A549 (cell line): ENCODE data around the gene IMPA2. TPM values are rescaled to one million over a fixed set of nuclear protein-coding genes. Genes with fewer than 3 reads are reported as not detected.

Experiments used
- ATAC-seq, 2 experiments: fragments of 200-7000 bp in 1 of 2; fragments of >200 bp in 1 of 2; cut with Nextera tagmentation in 1 of 2; cut with Tn5 transposase in 1 of 2; 3 replicates each; pipeline versions ENCODE4 v1.8.0 to v1.9.1; 2018 to 2020; ENCODE audit warnings: mild to moderate bottlenecking in 1 of 2, moderate library complexity in 1 of 2
- CTCF ChIA-PET: fragments of 300-600 bp; sonication (Branson Sonifier 250); formaldehyde crosslinking; extraction: SDS; loops from one replicate; lab custom pipeline; 2021; ENCODE audit warnings: antibody characterized with exemption, inconsistent platforms; lab: Yijun Ruan, JAX
- POLR2A ChIA-PET: fragments of 350-600 bp; formaldehyde crosslinking; extraction: SDS; loops from one replicate; lab custom pipeline; 2021; ENCODE audit warnings: antibody characterized with exemption, inconsistent platforms; lab: Yijun Ruan, JAX
- DNase-seq, 2 experiments: peaks; one replicate each; pipeline versions ENCODE4 v3.0.0 to v3.0.0-alpha.2; 2011 to 2016; ENCODE audit warnings: low read depth in 1 of 2, low spot score in 1 of 2
- FAIRE-seq: peaks from 2 replicates; lab custom pipeline; 2011; peaks lifted over from hg19 to GRCh38; lab: Jason Lieb, UNC
- H3K27ac ChIP-seq, 2 experiments: fragments of >200 bp; sonication (Bioruptor Twin); formaldehyde crosslinking; 3 replicates each; pipeline ENCODE4 v1.5.1; 2016 to 2017
- H3K4me1 ChIP-seq: fragments of >200 bp; sonication (Bioruptor Twin); formaldehyde crosslinking; 3 replicates; pipeline ENCODE4 v1.6.1; 2016
- H3K4me2 ChIP-seq: fragments of >200 bp; sonication (Bioruptor Twin); formaldehyde crosslinking; 3 replicates; pipeline ENCODE4 v1.6.1; 2016
- H3K4me3 ChIP-seq: fragments of >200 bp; sonication (Bioruptor Twin); formaldehyde crosslinking; 3 replicates; pipeline ENCODE4 v1.5.1; 2016
- H3K9me3 ChIP-seq: fragments of >200 bp; sonication (Bioruptor Twin); formaldehyde crosslinking; 3 replicates; pipeline ENCODE4 v1.6.1; 2016
- CBX8 ChIP-seq: fragments of 200-600 bp; sonication (generic); IDR thresholded peaks from 2 replicates; pipeline ENCODE4 v1.6.1; 2016
- CEBPB ChIP-seq, 2 experiments: fragments of >200 bp in 1 of 2; sonication (Bioruptor Twin) in 1 of 2; formaldehyde crosslinking in 1 of 2; IDR thresholded peaks; 2 replicates each; pipeline ENCODE4 v1.6.1; 2012 to 2016
- EHF ChIP-seq: fragments of 250-450 bp; sonication (Bioruptor Pico); IDR thresholded peaks from 2 replicates; pipeline ENCODE4 v1.5.0; 2020; ENCODE audit warnings: mild to moderate bottlenecking
- EHMT2 ChIP-seq: fragments of 200-600 bp; sonication (generic); IDR thresholded peaks from 2 replicates; pipeline ENCODE4 v1.6.1; 2016; ENCODE audit warnings: antibody characterized with exemption, low read depth, mild to moderate bottlenecking, moderate library complexity
- EP300 ChIP-seq, 2 experiments: fragments of >200 bp; sonication (Bioruptor Twin); formaldehyde crosslinking; IDR thresholded peaks; 2 replicates in 1 of 2; 3 replicates in 1 of 2; pipeline ENCODE4 v1.6.1; 2016 to 2017
- ESRRA ChIP-seq: fragments of 150-350 bp; IDR thresholded peaks from 2 replicates; pipeline ENCODE4 v1.6.1; 2014; ENCODE audit warnings: mild to moderate bottlenecking, low read length, borderline replicate concordance
- FOSL2 ChIP-seq, 2 experiments: fragments of 450-650 bp in 1 of 2; fragments of >200 bp in 1 of 2; sonication (Bioruptor Twin) in 1 of 2; formaldehyde crosslinking; IDR thresholded peaks; 2 replicates each; pipeline versions ENCODE4 v1.5.0 to v1.6.1; 2016 to 2020; ENCODE audit warnings: mild to moderate bottlenecking in 1 of 2, moderate library complexity in 1 of 2
- GATA3 ChIP-seq: IDR thresholded peaks from 2 replicates; pipeline ENCODE4 v1.6.1; 2012; ENCODE audit warnings: borderline replicate concordance
- HDAC2 ChIP-seq: fragments of 200-600 bp; sonication (generic); IDR thresholded peaks from 2 replicates; pipeline ENCODE4 v1.6.1; 2016
- HEYL ChIP-seq: fragments of 250-450 bp; sonication (Bioruptor Pico); IDR thresholded peaks from 2 replicates; pipeline ENCODE4 v1.8.0; 2021; ENCODE audit warnings: mild to moderate bottlenecking, moderate library complexity
- HOXB13 ChIP-seq: fragments of 250-450 bp; sonication (Bioruptor Pico); IDR thresholded peaks from 2 replicates; pipeline ENCODE4 v1.5.0; 2020; ENCODE audit warnings: low read depth, mild to moderate bottlenecking, moderate library complexity
- HOXB5 ChIP-seq: fragments of 250-450 bp; sonication (Bioruptor Pico); IDR thresholded peaks from 2 replicates; pipeline ENCODE4 v1.5.0; 2020; ENCODE audit warnings: mild to moderate bottlenecking, moderate library complexity
- JUN ChIP-seq, 2 experiments: fragments of >200 bp; sonication (Bioruptor Twin); formaldehyde crosslinking; IDR thresholded peaks; 2 replicates in 1 of 2; 3 replicates in 1 of 2; pipeline ENCODE4 v1.6.1; 2016 to 2017
- KDM1A ChIP-seq: fragments of 200-600 bp; sonication (generic); IDR thresholded peaks from 2 replicates; pipeline ENCODE4 v1.6.1; 2016; ENCODE audit warnings: low read depth, mild to moderate bottlenecking
- KDM5A ChIP-seq: fragments of 200-600 bp; sonication (generic); IDR thresholded peaks from 2 replicates; pipeline ENCODE4 v1.6.1; 2016; ENCODE audit warnings: antibody characterized with exemption, mild to moderate bottlenecking
- MAFK ChIP-seq: fragments of 450-650 bp; IDR thresholded peaks from 2 replicates; pipeline ENCODE4 v1.6.1; 2014; ENCODE audit not compliant: partially characterized antibody
- NFE2L2 ChIP-seq: fragments of 150-350 bp; conservative IDR thresholded peaks from 2 replicates; pipeline ENCODE4 v1.6.1; 2014; ENCODE audit warnings: low read length
- POLR2A ChIP-seq: IDR thresholded peaks from 2 replicates; pipeline ENCODE4 v1.6.1; 2012; ENCODE audit warnings: mild to moderate bottlenecking, low read length
- SREBF2 ChIP-seq: fragments of 450-650 bp; IDR thresholded peaks from 2 replicates; pipeline ENCODE4 v1.6.1; 2014; ENCODE audit warnings: mild to moderate bottlenecking, moderate library complexity
- TP53 ChIP-seq: fragments of 250-450 bp; sonication (Bioruptor Pico); IDR thresholded peaks from 2 replicates; pipeline ENCODE4 v1.5.0; 2021; ENCODE audit warnings: mild to moderate bottlenecking, moderate library complexity
- ZC3H11A ChIP-seq: fragments of 450-650 bp; IDR thresholded peaks from 2 replicates; pipeline ENCODE4 v1.6.1; 2014; ENCODE audit warnings: antibody characterized with exemption, mild to moderate bottlenecking
- ZSCAN20 ChIP-seq: fragments of 250-450 bp; sonication (Bioruptor Pico); IDR thresholded peaks from 2 replicates; pipeline ENCODE4 v1.8.0; 2022; ENCODE audit warnings: mild to moderate bottlenecking, moderate library complexity
- WGBS: methylation state at CpG from one replicate; pipeline ENCODE4 v1.1.6; 2017; ENCODE audit errors: missing lambda C conversion rate; 5-methylcytosine and 5-hydroxymethylcytosine counted together
- polyA plus RNA-seq, 4 experiments: library from polyadenylated mRNA; depleted of rRNA in 3 of 4; stranded (reverse); fragments of >200 nt; fragmentation: RNase III in 1 of 4; extraction: RNeasy Plus Mini Kit Qiagen cat#74134 plus additional on column Dnase treatment in 1 of 4; gene quantifications; 2 replicates in 3 of 4; 3 replicates in 1 of 4; pipeline ENCODE4 v1.2.3, GENCODE V29; 2011 to 2017
- TF ChIP-seq, protein P1 (sequence below): IDR thresholded peaks from 2 replicates; pipeline ENCODE4 v1.6.1; 2012
- TF ChIP-seq, protein P2 (sequence below): fragments of 250-450 bp; sonication (Bioruptor Pico); IDR thresholded peaks from 2 replicates; pipeline ENCODE4 v1.5.0; 2020; ENCODE audit warnings: low read depth, mild to moderate bottlenecking, moderate library complexity
- TF ChIP-seq, protein P3 (sequence below): fragments of 450-650 bp; IDR thresholded peaks from 2 replicates; pipeline ENCODE4 v1.6.1; 2014; ENCODE audit warnings: antibody characterized with exemption
- TF ChIP-seq, protein P4 (sequence below): fragments of 150-350 bp; IDR thresholded peaks from 2 replicates; pipeline ENCODE4 v1.6.1; 2014; ENCODE audit warnings: low read depth, mild to moderate bottlenecking, low read length

Gene IMPA2
- polyA plus RNA-seq, 2 of the 4 experiments (the other 2 are of a cell fraction): 35.1 to 65.3 TPM

DNA sequence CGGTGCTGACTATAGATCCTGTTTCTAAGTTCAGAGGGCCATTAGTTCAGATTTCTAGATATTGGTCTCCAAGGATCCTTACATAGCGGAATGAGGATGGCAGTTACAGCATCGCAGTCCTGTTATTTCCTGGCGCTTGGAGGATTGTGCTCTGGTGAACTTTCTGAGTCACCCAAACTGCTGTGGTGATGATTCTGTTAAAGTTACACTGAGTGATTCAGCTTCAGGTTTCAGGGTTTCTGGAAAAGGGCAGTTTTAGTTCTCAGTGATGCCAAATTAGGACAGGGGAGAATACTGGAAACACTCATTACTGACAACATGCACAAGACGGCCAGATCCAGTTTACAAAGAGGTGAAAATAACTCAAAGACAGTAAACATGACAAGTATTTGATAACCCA is 60.3 kb downstream of the IMPA2 start:
- TF ChIP-seq HDAC2 (no peak), FOSL2 (IDR thresholded peaks at IDR 0.05) (no peak), FOSL2 (CRISPR knock-in tag; IDR thresholded peaks at IDR 0.05) (peak; percentile 45)
- H3K27ac ChIP-seq: peak overlapping the region; percentile 40 to 74; a peak in 4 of 6 replicates
- DNase-seq: peak in 1 of 2 experiments; percentile 54
- CTCF ChIA-PET: interaction anchor here (0.9 to 5.6 kb wide), 3 partner anchors 104 to 386 kb away, joined by 3 to 29 read pairs (median 5); no protein-coding TSS in a partner anchor
- no peak overlapping the region for H3K4me3 ChIP-seq
- peak overlapping the region; percentile 54 for H3K4me2 ChIP-seq
- peaks cover 23% of the 10 kb centered on the region for H3K4me1 ChIP-seq
- H3K9me3 ChIP-seq: no peaks in the 10 kb centered on the region
- WGBS: 15% methylated on average over 5 of the region's 5 CpGs
- peak; percentile 24 to 44; a peak in 2 of 6 replicates for ATAC-seq
- no peak for FAIRE-seq
- POLR2A ChIA-PET: interaction anchor here (0.6 kb wide), 1 partner anchor 102 kb away, joined by 4 read pairs; no protein-coding TSS in a partner anchor

DNA sequence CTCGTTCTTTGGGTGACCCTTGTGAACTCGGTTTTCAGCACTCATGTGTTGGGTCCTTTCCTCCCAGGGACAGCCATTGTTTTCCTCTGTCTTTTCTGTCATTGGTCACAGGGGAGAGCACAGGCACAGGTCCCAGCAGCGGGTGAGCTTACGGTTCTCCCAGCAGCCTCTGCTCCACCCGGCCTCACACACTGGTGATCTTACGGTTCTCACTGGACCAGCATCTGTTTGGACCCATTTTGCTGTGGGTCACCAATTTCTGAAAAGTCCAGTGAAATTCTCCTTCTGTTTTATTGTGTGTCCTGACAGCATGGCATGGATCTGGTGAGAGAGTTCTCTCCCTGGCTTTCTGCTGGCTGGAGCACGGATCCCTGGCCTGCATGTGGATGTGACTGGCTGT is 62.5 kb downstream of the IMPA2 start:
- Histone ChIP-seq H3K4me3 (no peak overlapping the region), H3K27ac (no peak overlapping the region), H3K9me3 (no peaks in the 10 kb centered on the region), H3K4me1 (peaks cover 23% of the 10 kb centered on the region), H3K4me2 (no peak overlapping the region)
- ATAC-seq (no peak), FAIRE-seq (no peak), DNase-seq (no peak)
- 72% methylated on average over 7 of the region's 7 CpGs for WGBS
- CTCF ChIA-PET: interaction anchor here (1.2 kb wide), 1 partner anchor 105 kb away, joined by 3 read pairs; no protein-coding TSS in a partner anchor
- POLR2A ChIA-PET: no interaction called here
- no peak for TF ChIP-seq EHF (CRISPR knock-in tag)
- no peak for TF ChIP-seq EHMT2
- TF ChIP-seq KDM1A: no peak
- no peak for TF ChIP-seq HOXB13 (CRISPR knock-in tag)
- TF ChIP-seq ZC3H11A: no peak
- no peak for TF ChIP-seq CBX8
- TF ChIP-seq JUN (IDR thresholded peaks at IDR 0.05): no peak
- TF ChIP-seq POLR2A: no peak
- no peak for TF ChIP-seq ZSCAN20
- TF ChIP-seq HOXB5: no peak
- TF ChIP-seq TP53 (CRISPR knock-in tag): no peak

DNA sequence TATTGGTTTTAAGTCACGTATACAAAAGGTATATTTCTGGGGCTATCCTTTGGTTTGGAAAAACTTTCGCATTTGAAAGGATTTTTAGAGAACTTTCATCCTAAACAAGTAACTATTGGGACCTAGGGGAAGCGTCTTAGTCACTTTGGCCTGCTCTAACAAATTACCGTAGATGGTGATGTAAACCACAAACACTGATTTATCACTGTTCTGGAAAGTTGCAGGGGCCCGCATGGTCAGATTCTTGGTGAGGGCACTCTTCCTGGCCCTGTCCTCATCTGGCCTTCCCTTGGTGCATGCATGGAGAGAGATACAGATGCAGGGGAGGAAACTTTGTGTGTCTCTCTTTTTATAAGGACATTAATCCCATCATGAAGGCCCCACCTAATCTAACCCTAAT is 63.3 kb downstream of the IMPA2 start:
- ChIA-PET POLR2A (no interaction called here), CTCF (no interaction called here)
- FAIRE-seq: no peak
- TF ChIP-seq EP300 (IDR thresholded peaks at IDR 0.05) (no peak), HEYL (CRISPR knock-in tag) (no peak), MAFK (no peak), ESRRA (no peak), EHF (CRISPR knock-in tag) (no peak), GATA3 (no peak), NFE2L2 (no peak), KDM5A (no peak), CEBPB (IDR thresholded peaks at IDR 0.05) (no peak), TP53 (CRISPR knock-in tag) (no peak), SREBF2 (no peak)
- TF ChIP-seq, protein P1, sequence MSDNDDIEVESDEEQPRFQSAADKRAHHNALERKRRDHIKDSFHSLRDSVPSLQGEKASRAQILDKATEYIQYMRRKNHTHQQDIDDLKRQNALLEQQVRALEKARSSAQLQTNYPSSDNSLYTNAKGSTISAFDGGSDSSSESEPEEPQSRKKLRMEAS: no peak
- TF ChIP-seq, protein P2, sequence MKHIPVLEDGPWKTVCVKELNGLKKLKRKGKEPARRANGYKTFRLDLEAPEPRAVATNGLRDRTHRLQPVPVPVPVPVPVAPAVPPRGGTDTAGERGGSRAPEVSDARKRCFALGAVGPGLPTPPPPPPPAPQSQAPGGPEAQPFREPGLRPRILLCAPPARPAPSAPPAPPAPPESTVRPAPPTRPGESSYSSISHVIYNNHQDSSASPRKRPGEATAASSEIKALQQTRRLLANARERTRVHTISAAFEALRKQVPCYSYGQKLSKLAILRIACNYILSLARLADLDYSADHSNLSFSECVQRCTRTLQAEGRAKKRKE (CRISPR knock-in tag): no peak
- TF ChIP-seq, protein P3, sequence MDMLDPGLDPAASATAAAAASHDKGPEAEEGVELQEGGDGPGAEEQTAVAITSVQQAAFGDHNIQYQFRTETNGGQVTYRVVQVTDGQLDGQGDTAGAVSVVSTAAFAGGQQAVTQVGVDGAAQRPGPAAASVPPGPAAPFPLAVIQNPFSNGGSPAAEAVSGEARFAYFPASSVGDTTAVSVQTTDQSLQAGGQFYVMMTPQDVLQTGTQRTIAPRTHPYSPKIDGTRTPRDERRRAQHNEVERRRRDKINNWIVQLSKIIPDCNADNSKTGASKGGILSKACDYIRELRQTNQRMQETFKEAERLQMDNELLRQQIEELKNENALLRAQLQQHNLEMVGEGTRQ: no peak
- TF ChIP-seq, protein P4, sequence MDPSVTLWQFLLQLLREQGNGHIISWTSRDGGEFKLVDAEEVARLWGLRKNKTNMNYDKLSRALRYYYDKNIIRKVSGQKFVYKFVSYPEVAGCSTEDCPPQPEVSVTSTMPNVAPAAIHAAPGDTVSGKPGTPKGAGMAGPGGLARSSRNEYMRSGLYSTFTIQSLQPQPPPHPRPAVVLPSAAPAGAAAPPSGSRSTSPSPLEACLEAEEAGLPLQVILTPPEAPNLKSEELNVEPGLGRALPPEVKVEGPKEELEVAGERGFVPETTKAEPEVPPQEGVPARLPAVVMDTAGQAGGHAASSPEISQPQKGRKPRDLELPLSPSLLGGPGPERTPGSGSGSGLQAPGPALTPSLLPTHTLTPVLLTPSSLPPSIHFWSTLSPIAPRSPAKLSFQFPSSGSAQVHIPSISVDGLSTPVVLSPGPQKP: no peak
- peaks cover 19% of the 10 kb centered on the region for H3K4me1 ChIP-seq
- ATAC-seq: no peak
- H3K4me3 ChIP-seq: no peak overlapping the region
- no peak overlapping the region for H3K4me2 ChIP-seq
- DNase-seq: no peak
- no peak overlapping the region for H3K27ac ChIP-seq
- 74% methylated on average over 5 of the region's 5 CpGs for WGBS
- no peaks in the 10 kb centered on the region for H3K9me3 ChIP-seq
